Measurements from ENCODE around the gene DNALI1. TPM values are rescaled to one million over a fixed set of nuclear protein-coding genes. Genes with fewer than 3 reads are reported as not detected.
A peak's percentile ranks its signal among the peaks of the same experiment; 100 is the strongest.

The DNALI1 gene
- total RNA-seq, 1 donor from 2014 or later = not detected

- CTCF ChIA-PET = no interaction called here
- ATAC-seq (ENCODE audit: low read depth) (no peak), DNase-seq (no peak)
- POLR2A ChIA-PET = no interaction called here
- H3K27ac Mint-ChIP-seq = no peak overlapping the region
- H3K36me3 Mint-ChIP-seq (ENCODE audit: low read depth) = peaks cover 78% of the 10 kb centered on the region
- TF ChIP-seq CTCF (IDR thresholded peaks at IDR 0.05) = no peak
- H3K4me3 Mint-ChIP-seq = no peak overlapping the region
- H3K27me3 Mint-ChIP-seq = no peaks in the 10 kb centered on the region
- no peaks in the 10 kb centered on the region for H3K9me3 Mint-ChIP-seq
- peaks cover 6% of the 10 kb centered on the region for H3K4me1 Mint-ChIP-seq
- intact Hi-C loops (cut with micrococcal nuclease) = no loop called here
Measured at GRCh38 chr1:37545019-37545418, 11.7 kb upstream of the DNALI1 start.

- ChIA-PET POLR2A (interaction anchor here (0.7 kb wide), 1 partner anchor 17 kb away, joined by 3 read pairs; no protein-coding TSS in a partner anchor), CTCF (interaction anchor here (1.3 to 1.7 kb wide), 2 partner anchors 35 to 62 kb away, joined by 4 to 5 read pairs; partner anchors contain the start of gene MEAF6)
- no peaks in the 10 kb centered on the region for H3K27me3 Mint-ChIP-seq
- H3K4me3 Mint-ChIP-seq = no peak overlapping the region
- ATAC-seq (ENCODE audit: low read depth) (no peak), DNase-seq (no peak)
- peaks cover 82% of the 10 kb centered on the region for H3K36me3 Mint-ChIP-seq (ENCODE audit: low read depth)
- no peaks in the 10 kb centered on the region for H3K9me3 Mint-ChIP-seq
- intact Hi-C loops (cut with micrococcal nuclease) = no loop called here
- no peak overlapping the region for H3K27ac Mint-ChIP-seq
- TF ChIP-seq CTCF (IDR thresholded peaks at IDR 0.05) = no peak
- peaks cover 34% of the 10 kb centered on the region for H3K4me1 Mint-ChIP-seq
Measured at GRCh38 chr1:37549341-37549740, 7.4 kb upstream of the DNALI1 start.

- Mint-ChIP-seq H3K27me3 (peaks cover 9% of the 10 kb centered on the region), H3K4me3 (peak overlapping the region; percentile 96), H3K4me1 (peaks cover 34% of the 10 kb centered on the region), H3K9me3 (no peaks in the 10 kb centered on the region), H3K36me3 (ENCODE audit: low read depth) (peaks cover 47% of the 10 kb centered on the region), H3K27ac (peak overlapping the region; percentile 95)
- peak; percentile 6 for ATAC-seq (ENCODE audit: low read depth)
- TF ChIP-seq CTCF (IDR thresholded peaks at IDR 0.05) = no peak
- POLR2A ChIA-PET = interaction anchor here (0.9 to 1.4 kb wide), 8 partner anchors 11 to 378 kb away, joined by 3 to 8 read pairs (median 5); partner anchors contain the start of genes CDCA8, MEAF6 and ZC3H12A
- CTCF ChIA-PET = interaction anchor here (1.4 to 1.5 kb wide), 3 partner anchors 39 to 66 kb away, joined by 3 to 5 read pairs (median 4); no protein-coding TSS in a partner anchor
- intact Hi-C loops (cut with micrococcal nuclease) = loop anchor here (5.0 kb wide), 1 partner anchor 96 kb away; no protein-coding TSS in a partner anchor
- DNase-seq = no peak
Measured at GRCh38 chr1:37553598-37553926, 3.2 kb upstream of the DNALI1 start.

GRCh38 chr1:37553927-37554808 is 2.6 kb upstream of the DNALI1 start, which contains the start of gene SNIP1:
Gene SNIP1, minus strand, starts transcription at chr1:37554293. Its CDS starts 64 bp downstream, at chr1:37554229.
- peak; percentile 84 for DNase-seq
- ATAC-seq (ENCODE audit: low read depth) = peak; percentile 98
- ChIA-PET POLR2A (interaction anchor here (0.6 to 1.4 kb wide), 13 partner anchors 10 to 1660 kb away, joined by 3 to 8 read pairs (median 4); partner anchors contain the start of genes C1orf122, CDCA8, MEAF6 and MTF1), CTCF (interaction anchor here (1.4 to 1.5 kb wide), 3 partner anchors 39 to 66 kb away, joined by 3 to 5 read pairs (median 4); no protein-coding TSS in a partner anchor)
- H3K9me3 Mint-ChIP-seq = no peaks in the 10 kb centered on the region
- H3K36me3 Mint-ChIP-seq (ENCODE audit: low read depth) = peaks cover 41% of the 10 kb centered on the region
- peaks cover 34% of the 10 kb centered on the region for H3K4me1 Mint-ChIP-seq
- peak within 1 kb of the TSS; percentile 95 for H3K27ac Mint-ChIP-seq
- intact Hi-C loops (cut with micrococcal nuclease) = loop anchor here (1.0 to 5.0 kb wide), 5 partner anchors 40 to 138 kb away; partner anchors contain the start of genes CDCA8, GNL2 and MEAF6
- peak within 1 kb of the TSS; percentile 96 for H3K4me3 Mint-ChIP-seq
- H3K27me3 Mint-ChIP-seq = peaks cover 9% of the 10 kb centered on the region
- no peak for TF ChIP-seq CTCF (IDR thresholded peaks at IDR 0.05)

- no peaks in the 10 kb centered on the region for H3K9me3 Mint-ChIP-seq
Measured at GRCh38 chr1:37557402-37557801, 662 bp downstream of the DNALI1 start.

More at GRCh38 chr1:37557402-37557801, 662 bp downstream of the DNALI1 start:
- H3K27ac Mint-ChIP-seq = no peak overlapping the region
- no peak overlapping the region for H3K4me3 Mint-ChIP-seq
- intact Hi-C loops (cut with micrococcal nuclease) = no loop called here
- ATAC-seq (ENCODE audit: low read depth) (no peak), DNase-seq (no peak)
- peaks cover 9% of the 10 kb centered on the region for H3K27me3 Mint-ChIP-seq
- no peak for TF ChIP-seq CTCF (IDR thresholded peaks at IDR 0.05)
- CTCF ChIA-PET = no interaction called here
- POLR2A ChIA-PET = no interaction called here
- peaks cover 16% of the 10 kb centered on the region for H3K36me3 Mint-ChIP-seq (ENCODE audit: low read depth)
- peaks cover 16% of the 10 kb centered on the region for H3K4me1 Mint-ChIP-seq

Measured in activated B cell treated with CpG ODN at 0.5 μM for 24 hours (primary cell).